ENCODE data around the gene LRRC3B.
"Not testable (repeated sequence)": the region's sequence is repeated elsewhere in the genome, so short reads cannot be mapped to it uniquely, and the experiment has no call there.

Gene LRRC3B

DNA sequence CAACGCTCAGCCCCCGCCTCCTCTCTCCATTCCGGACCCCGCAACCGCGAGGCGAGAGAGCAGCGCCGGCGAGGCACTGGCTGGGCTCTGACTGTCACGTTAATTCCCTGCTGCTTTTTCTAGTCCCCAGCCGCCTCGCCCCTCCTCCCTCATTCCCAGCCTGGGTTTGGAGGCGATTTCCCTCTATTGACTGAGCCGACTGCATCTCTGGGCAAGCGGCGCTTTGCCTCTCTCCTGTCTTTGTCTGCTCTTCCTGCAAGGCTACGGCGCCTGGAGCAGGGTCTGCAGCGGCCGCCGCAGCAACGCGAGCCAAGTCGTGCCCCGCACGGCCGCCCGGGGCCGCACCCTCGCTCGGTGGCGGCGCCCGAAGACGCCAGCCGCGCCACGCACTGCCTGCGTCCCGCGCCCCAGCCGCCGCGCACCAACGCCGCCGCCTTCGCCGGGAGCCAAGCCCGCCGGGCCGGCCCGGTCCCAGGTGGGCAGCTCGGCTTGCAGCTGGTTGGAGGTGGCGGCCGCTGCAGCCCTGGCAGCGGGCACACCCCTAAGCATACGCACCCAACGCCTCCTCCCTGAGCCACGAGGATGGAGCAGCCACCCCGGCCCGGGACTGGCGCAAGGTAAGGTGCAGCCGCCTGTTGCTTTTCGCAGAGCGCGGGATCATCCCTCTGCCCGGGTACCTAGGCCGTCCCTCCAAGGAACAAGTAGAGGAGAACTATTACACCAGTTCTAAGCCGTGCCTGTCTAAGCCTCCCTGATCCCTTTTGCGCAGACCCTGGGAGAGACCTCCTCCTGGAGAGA is at the start of gene LRRC3B:
Gene LRRC3B, plus strand, starts transcription at position 152 of the 798 bp plus-strand sequence. CDS start 86,901 bp downstream, outside the sequence.
- no peak for DNase-seq

GRCh38 chr3:26574766-26575165 is 47.8 kb upstream of the LRRC3B start:
- DNase-seq: no peak

DNA sequence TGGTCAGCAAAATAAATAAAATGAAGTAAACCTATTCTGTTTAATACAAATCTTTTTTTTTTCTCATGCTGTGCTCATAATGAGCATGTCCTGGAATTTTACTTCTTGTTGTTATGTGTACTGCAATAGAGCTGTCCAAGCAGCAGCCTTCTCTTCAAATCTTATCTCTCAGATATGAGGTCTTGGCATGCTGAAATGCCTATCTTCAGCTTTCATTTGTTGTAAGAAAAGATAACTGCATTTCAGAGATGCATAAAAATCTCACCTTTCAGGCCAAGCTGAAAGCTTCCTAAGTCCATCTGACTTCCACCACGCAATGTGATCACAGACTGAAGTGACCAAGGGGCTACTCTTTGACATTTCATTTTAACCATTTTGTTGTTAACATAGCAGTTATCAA is 43.5 kb upstream of the LRRC3B start:
- DNase-seq: no peak

DNA sequence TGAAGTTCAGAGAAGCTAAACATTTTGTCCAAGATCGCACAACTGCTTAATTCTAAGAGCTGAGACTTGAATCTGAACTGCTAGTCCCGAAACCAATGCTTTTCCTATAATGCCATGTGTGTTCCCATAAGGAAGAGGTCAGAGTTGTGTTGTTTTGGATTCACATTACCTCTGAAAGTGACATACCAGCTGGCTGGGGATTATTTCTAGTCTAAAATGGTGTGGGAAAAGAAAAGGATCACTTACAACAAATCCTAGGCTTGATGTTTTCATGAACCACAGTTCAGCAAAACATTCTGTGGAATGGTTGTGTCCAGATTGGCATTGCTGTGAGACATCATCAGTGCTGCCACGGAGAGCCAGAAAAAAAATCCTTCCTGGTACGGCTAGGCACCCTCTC is 35.0 kb upstream of the LRRC3B start:
- no peak for DNase-seq

DNA sequence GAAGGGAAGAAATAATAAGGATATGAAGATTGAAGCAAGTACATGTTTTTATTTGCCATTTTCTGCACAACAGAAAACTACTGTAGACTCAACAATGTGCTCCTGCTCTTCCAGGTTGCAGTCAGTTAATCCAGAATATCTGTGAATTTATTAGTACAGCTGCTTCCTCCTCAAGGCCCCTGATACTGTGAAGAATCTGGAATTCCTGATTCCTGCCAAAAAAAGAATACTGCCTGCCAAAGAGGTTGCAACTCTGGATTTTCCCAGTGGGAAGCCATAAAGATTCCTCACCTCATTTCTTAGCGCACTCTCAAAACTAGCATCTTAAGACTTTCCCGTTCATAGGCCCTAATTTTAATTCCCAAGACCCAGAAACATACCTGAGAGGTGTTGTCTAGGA is 33.6 kb upstream of the LRRC3B start:
- no peak for DNase-seq

- no peak for DNase-seq
These were observed 32.9 kb upstream of the LRRC3B start for GRCh38 chr3:26589678-26590077.

- DNase-seq: no peak
These were observed 31.6 kb upstream of the LRRC3B start for GRCh38 chr3:26590919-26591484.

- DNase-seq: no peak
These were observed 30.6 kb upstream of the LRRC3B start for GRCh38 chr3:26591926-26592325.

- DNase-seq: no peak
These were observed 30.1 kb upstream of the LRRC3B start for GRCh38 chr3:26592451-26592850.

DNA sequence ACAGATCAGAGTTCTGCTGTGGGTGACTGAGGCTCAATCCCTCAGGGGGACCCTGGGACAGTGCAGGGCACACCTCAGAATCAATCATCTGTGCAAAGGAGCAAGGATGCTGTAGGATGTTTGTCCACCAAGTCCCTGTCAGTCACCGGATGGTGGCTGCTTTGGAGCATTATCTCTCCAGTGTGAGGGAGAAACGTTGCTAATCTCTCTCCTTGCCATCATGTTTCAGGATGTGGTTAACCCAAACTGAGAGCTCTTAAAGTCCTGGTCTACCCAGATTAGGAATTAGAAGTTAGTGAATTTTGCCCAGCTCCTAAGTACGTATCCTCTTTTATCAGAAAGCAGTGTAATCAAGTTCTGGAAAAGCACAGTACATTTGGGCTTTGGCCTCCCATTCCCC is 26.2 kb upstream of the LRRC3B start:
- DNase-seq: no peak

- DNase-seq: not testable (repeated sequence)
These were observed 19.3 kb upstream of the LRRC3B start for GRCh38 chr3:26603311-26603710.

GRCh38 chr3:26603771-26604170 is 18.8 kb upstream of the LRRC3B start:
- not testable (repeated sequence) for DNase-seq

DNA sequence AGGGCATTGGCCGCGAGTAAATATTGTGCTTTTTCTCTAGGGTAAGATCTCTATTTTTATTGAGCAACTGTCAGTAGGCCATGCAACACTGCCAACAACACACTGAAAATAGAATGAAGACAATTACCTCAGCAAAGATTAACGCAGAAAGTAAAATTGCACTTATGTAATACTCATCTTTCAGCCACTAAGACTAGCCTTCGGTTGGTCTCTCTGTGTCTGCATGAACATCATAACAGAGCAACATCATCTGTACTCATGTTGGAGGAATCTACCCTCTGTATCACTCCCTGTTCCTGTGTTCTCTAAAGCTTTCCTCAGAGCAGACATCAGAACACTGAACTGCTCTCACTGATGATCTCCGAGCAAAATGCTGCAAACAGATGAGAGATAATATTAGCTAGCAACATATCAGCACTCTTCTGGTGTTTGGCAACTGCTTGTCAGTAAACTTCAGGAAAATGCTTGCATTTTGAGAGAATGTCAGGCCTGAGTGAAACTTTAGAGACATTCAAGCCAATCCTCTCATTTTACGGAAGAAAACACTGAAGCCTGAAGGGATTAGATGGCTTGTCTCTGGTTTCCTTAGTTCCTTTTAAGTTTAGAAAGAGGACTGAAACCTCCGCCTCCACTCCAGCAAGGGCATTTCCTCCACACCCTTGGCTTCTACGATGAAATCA is 8.4 kb upstream of the LRRC3B start:
- no peak for DNase-seq

DNA sequence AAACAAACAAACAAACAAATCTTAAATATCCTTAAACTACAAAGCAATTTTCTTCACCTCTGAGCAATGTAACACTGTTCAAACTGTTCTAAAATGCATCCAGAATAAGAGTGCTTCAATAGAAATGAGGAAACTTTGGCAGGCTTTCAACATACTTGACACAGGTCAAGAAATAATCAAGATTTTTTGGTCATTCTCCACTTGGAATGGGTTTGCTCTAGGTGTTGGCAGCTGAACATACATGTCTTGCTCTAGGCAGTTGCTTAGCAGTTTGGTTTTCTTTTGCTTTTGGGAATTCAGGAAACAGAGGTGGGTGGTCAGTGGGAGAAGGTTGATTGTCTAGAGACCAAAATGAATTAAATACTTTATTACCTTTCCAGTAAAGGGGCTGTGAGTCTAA is 1.4 kb upstream of the LRRC3B start:
- DNase-seq: no peak

DNA sequence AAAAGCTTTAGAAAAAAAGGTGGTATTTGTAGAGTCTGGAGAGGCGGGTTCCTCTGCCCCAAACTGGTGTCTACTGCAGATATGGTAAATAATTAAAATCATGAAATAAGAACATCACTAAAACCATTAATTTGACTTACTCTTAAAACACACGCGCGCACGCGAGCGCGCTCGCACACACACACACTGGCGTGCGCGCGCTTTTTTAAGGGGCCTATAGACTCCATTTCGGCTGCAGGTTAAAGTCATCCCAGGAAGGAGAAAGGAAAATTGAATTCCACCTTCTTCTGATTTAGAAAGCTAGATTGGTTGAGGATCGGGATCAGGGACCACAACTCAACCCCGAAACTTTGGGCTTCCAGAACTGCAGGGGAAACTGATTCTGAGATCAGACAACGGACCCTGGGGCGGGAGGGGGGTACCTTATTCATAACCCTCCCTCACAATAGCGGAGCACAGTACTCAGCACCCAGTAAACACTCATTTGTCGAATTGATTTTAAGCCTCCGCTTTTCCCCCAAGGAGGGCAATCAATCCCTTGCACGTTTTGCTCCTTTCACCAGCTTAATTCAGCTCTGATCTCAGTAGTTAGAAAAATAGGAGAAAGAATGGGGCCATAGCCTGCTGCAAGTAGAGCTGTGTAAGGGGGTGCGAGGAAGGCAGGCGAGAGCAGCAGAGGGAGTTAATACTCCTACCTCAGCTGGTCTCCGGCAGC is 509 bp upstream of the LRRC3B start:
- DNase-seq: no peak

- DNase-seq: no peak
These were observed 1.0 kb downstream of the LRRC3B start for GRCh38 chr3:26623419-26624208.

GRCh38 chr3:26624209-26624765 is 1.7 kb downstream of the LRRC3B start:
- DNase-seq: no peak

GRCh38 chr3:26625187-26625586 is 2.6 kb downstream of the LRRC3B start:
- DNase-seq: no peak

- DNase-seq: no peak
These were observed 4.5 kb downstream of the LRRC3B start for GRCh38 chr3:26627080-26627479.

- no peak for DNase-seq
These were observed 6.3 kb downstream of the LRRC3B start for GRCh38 chr3:26628915-26629314.

GRCh38 chr3:26630669-26631389 is 8.3 kb downstream of the LRRC3B start:
- DNase-seq: no peak

GRCh38 chr3:26631390-26631738 is 8.8 kb downstream of the LRRC3B start:
- no peak for DNase-seq
